Stomach smooth muscle (tissue), 2 donors: ENCODE measurements around the gene CDK5RAP3.
"Not testable (repeated sequence)": the region's sequence is repeated elsewhere in the genome, so short reads cannot be mapped to it uniquely, and the experiment has no call there.

Experiments
- H3K27ac ChIP-seq: one replicate; pipeline ENCODE4 v1.7.0; 2013; ENCODE audit warnings: mild to moderate bottlenecking, low read length, inconsistent platforms
- H3K27me3 ChIP-seq, 2 donors: one replicate each; pipeline ENCODE4 v1.7.0; 2013; ENCODE audit warnings: low read length in 2 of 2; ENCODE audit not compliant: insufficient read depth in 2 of 2, control insufficient read depth in 1 of 2
- H3K36me3 ChIP-seq, 2 donors: one replicate each; pipeline ENCODE4 v1.7.0; 2013; ENCODE audit warnings: low read length in 2 of 2; ENCODE audit not compliant: control insufficient read depth in 2 of 2, insufficient read depth in 2 of 2
- H3K4me1 ChIP-seq: one replicate; pipeline ENCODE4 v1.7.0; 2013; ENCODE audit warnings: low read length; ENCODE audit not compliant: control insufficient read depth, insufficient read depth
- H3K4me3 ChIP-seq, 2 donors: one replicate each; pipeline ENCODE4 v1.7.0; 2013; ENCODE audit warnings: low read length in 2 of 2
- H3K9ac ChIP-seq, 2 donors: one replicate each; pipeline ENCODE4 v1.7.0; 2013; ENCODE audit warnings: low read length in 2 of 2, mild to moderate bottlenecking in 1 of 2
- H3K9me3 ChIP-seq, 2 donors: one replicate each; pipeline ENCODE4 v1.7.0; 2013; ENCODE audit warnings: low read length in 2 of 2; ENCODE audit not compliant: control insufficient read depth in 2 of 2
- donor health status: healthy.
- donor health status: Pancreatic carcinoma.

The CDK5RAP3 gene, protein sequence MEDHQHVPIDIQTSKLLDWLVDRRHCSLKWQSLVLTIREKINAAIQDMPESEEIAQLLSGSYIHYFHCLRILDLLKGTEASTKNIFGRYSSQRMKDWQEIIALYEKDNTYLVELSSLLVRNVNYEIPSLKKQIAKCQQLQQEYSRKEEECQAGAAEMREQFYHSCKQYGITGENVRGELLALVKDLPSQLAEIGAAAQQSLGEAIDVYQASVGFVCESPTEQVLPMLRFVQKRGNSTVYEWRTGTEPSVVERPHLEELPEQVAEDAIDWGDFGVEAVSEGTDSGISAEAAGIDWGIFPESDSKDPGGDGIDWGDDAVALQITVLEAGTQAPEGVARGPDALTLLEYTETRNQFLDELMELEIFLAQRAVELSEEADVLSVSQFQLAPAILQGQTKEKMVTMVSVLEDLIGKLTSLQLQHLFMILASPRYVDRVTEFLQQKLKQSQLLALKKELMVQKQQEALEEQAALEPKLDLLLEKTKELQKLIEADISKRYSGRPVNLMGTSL

DNA sequence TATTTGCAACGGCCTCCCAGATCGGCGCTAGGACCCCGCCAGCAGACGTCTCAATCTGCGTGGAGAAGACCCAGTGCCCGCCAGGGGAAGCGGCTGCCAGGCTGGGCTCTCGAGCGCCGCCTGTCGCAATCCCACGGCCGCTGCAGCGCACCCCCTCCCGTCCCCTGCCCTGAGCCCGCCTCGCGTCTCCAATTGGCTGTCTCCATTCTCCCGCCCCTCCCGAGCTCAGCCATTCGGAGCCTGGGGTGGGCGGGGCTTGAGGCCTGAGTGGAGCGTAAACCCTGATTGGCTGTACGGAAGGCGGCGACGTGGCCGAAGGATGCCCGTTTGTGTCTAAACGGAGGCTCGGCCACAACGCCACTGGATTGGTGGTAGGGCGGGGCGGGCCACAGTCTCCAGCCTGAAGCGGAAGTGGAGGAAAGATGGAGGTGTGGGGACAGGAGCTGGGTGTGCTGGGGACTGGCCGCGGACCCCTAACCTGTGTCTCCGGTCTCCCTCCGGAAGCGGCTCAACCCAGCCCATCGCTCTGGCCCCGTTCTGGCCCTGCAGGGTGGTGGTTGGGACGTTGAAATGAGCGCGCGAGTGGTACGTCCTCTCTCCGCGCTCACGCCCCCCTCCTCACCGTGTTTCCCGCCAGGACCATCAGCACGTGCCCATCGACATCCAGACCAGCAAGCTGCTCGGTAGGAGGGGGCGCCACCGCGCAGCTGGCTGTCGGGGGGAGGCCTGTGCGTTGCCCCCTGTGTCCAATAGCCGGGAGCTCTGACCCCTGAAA lies at the start of gene CDK5RAP3:
TSS of gene CDK5RAP3 (plus strand) at position 389 of the 775 bp plus-strand sequence. CDS start at position 423, 34 bp downstream.
- Histone ChIP-seq H3K4me3 (peak within 1 kb of the TSS; percentile 84 to 98), H3K27me3 (peaks cover 0 to 2% of the 10 kb centered on the region in 2 donors), H3K27ac (peak within 1 kb of the TSS; percentile 64), H3K4me1 (peaks cover 15% of the 10 kb centered on the region), H3K9ac (peak within 1 kb of the TSS; percentile 81 to 86), H3K9me3 (no peaks in the 10 kb centered on the region), H3K36me3 (peaks cover 12 to 18% of the 10 kb centered on the region in 2 donors)

DNA sequence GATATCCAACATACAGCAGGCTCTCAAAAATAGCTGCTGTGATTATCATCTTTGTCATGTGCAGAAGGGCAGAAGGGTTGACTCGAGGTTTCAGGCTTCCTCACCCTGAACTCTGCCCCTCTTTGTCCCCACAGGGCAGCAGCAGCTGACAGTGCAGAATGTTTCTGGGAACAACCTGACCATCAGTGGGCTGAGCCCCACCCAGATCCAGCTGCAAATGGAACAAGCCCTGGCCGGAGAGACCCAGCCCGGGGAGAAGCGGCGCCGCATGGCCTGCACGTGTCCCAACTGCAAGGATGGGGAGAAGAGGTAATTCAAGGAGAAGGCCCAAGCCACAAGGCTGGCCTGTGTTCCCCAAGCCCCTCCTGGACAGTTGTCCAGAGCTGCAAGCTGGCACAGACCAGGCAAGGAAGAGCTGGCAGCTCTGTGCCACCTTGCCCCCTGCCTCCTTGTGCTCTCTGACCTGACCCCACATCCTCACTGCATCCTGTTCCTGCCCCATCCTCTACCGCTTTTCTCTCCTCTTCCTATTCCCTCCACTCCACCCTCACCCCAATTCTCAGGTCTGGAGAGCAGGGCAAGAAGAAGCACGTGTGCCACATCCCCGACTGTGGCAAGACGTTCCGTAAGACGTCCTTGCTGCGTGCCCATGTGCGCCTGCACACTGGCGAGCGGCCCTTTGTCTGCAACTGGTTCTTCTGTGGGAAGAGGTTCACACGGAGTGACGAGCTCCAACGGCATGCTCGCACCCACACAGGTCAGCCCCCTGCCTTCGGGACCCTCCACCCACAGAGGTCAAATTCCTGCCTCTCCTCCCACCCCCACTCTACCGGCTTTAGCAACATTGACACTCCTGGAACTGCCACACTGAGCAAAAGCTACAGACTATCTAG lies 45.9 kb upstream of the CDK5RAP3 start:
- H3K4me1 ChIP-seq, result peaks cover 4% of the 10 kb centered on the region
- peaks cover 14 to 41% of the 10 kb centered on the region in 2 donors for H3K36me3 ChIP-seq
- H3K4me3 ChIP-seq, result no peak overlapping the region
- no peaks in the 10 kb centered on the region for H3K9me3 ChIP-seq
- H3K27ac ChIP-seq, result no peak overlapping the region
- no peak overlapping the region for H3K9ac ChIP-seq
- H3K27me3 ChIP-seq, result no peaks in the 10 kb centered on the region

DNA sequence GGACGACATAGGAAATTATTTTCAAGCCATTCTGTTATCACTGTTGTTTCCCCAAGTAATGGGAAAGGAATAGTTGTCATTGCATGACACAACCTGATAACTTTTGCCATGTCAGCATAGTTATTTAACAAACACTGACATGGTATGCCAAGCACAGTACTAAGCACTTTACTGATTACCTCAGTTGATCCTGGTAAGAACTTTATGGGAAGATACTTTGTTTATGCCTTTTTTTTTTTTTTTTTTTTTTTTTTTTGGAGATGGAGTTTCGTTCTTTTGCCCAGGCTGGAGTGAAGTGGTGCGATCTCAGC lies 45.3 kb upstream of the CDK5RAP3 start:
- H3K36me3 ChIP-seq, result peaks cover 15 to 42% of the 10 kb centered on the region in 2 donors
- no peaks in the 10 kb centered on the region for H3K27me3 ChIP-seq
- no peak overlapping the region for H3K4me3 ChIP-seq
- H3K9me3 ChIP-seq, result no peaks in the 10 kb centered on the region
- peaks cover 6% of the 10 kb centered on the region for H3K4me1 ChIP-seq
- no peak overlapping the region for H3K9ac ChIP-seq
- H3K27ac ChIP-seq, result no peak overlapping the region

DNA sequence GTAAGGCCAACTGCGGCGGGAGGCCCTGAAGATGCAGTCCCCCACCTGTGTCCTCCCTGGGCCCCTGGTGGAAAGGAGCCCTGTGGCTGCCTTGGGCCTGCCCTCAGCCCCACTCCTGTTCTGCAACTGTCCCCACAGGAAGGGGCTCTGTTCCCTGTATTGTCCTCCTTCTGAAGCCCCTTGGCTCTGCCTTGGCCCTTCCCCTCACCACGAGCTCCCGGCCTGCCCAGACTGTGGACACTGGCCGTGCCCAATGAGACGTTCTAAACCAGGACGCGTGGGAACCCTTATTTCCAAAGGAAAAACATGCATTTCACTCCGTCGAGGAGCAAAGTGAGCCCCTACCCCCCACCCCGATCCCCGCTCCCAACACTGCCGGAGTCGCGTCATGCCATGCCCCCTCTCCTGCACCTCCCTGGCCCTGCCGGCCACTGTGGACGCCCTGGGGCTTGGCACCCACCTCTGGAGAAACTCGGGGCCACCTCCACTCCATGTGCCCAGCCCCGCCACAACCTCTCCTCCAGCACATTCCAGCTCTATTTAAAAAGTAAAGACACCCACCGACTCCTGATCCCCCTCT lies 43.0 kb upstream of the CDK5RAP3 start:
- H3K4me3 ChIP-seq, result no peak overlapping the region
- no peak overlapping the region for H3K27ac ChIP-seq
- peaks cover 6% of the 10 kb centered on the region for H3K4me1 ChIP-seq
- H3K36me3 ChIP-seq, result peaks cover 15 to 37% of the 10 kb centered on the region in 2 donors
- H3K9ac ChIP-seq, result no peak overlapping the region
- H3K9me3 ChIP-seq, result no peaks in the 10 kb centered on the region
- no peaks in the 10 kb centered on the region for H3K27me3 ChIP-seq

DNA sequence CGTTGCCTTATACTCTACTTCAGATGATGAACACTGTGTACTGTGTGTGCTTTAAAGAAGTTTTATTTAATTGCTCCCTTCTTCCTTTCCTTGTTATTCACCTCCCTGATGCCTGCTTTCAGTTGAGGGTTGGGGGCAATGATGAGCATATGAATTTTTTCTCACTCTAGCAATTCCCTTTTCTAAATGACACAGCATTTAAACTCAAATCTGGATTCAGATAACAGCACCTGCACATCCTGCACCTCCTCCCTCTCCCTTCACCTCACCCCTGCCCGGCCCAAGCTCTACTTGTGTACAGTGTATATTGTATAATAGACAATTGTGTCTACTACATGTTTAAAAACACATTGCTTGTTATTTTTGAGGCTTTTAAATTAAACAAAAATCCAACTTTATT lies 42.5 kb upstream of the CDK5RAP3 start:
- H3K4me1 ChIP-seq, result peaks cover 6% of the 10 kb centered on the region
- no peaks in the 10 kb centered on the region for H3K9me3 ChIP-seq
- H3K36me3 ChIP-seq, result peaks cover 12 to 32% of the 10 kb centered on the region in 2 donors
- no peak overlapping the region for H3K27ac ChIP-seq
- no peak overlapping the region for H3K4me3 ChIP-seq
- H3K27me3 ChIP-seq, result no peaks in the 10 kb centered on the region
- H3K9ac ChIP-seq, result no peak overlapping the region

DNA sequence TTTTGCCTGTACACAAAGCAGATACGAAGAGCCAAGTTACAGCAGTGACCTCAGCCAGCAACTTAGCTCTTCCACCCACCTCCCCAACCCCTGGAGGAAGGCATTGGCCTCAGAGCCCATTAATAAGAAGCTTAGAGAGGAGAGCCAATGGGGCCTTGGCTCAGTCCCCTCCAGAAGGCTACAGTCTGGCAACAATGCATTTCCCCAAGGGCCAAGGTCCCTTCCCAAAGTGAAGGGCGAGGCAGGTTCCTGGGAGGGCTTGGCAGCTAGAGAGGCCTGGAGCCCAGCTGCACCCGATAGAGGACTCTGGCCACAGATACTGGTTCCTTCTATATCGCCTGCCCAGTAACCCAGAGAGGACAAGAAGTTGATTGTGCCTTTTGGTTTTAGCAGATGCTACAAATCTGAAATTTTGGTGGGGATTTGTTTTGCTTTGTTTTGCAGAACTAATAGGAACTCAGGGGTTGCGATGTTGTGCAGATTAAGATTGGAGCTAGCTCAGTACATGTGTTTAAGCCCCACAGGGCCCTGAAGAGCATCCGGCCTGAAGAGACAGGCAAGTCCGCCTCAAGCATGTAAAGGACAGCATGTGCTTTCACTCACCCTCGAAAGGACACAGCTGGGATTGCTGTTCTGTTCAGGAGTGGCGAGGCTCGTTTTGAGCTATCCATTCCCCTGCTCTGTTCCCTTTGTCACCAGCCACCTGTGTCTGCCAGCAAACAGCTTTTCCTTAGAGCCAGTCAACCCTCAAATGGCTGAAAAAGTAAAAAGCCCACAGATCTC lies 41.5 kb upstream of the CDK5RAP3 start:
- Histone ChIP-seq H3K9me3 (no peaks in the 10 kb centered on the region), H3K27ac (peak overlapping the region; percentile 31), H3K4me3 (no peak overlapping the region), H3K9ac (no peak overlapping the region), H3K36me3 (peaks cover 12 to 25% of the 10 kb centered on the region in 2 donors), H3K4me1 (peaks cover 6% of the 10 kb centered on the region), H3K27me3 (no peaks in the 10 kb centered on the region)

DNA sequence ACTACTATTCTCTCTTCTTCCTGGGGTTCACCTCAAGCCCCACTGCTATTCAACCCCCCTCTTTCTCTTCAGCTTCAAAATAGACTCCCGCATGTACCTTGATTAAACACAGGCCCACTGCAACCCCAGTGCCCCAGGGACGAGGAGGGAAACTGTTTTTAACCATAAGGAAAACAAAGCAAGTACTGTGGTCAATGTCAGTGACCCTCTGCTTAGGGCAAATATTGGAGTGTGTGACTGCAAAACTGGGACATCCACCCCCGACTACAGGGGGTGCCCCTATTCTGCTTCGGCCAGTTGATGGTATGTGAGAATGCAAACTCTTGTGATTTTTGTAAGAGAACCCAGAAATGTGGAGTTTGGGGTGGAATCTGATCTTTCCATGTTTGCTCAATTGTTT lies 39.1 kb upstream of the CDK5RAP3 start:
- Histone ChIP-seq H3K36me3 (peaks cover 3 to 9% of the 10 kb centered on the region in 2 donors), H3K27me3 (no peaks in the 10 kb centered on the region), H3K9ac (no peak overlapping the region), H3K4me3 (no peak overlapping the region), H3K27ac (no peak overlapping the region), H3K9me3 (no peaks in the 10 kb centered on the region), H3K4me1 (peaks cover 6% of the 10 kb centered on the region)

DNA sequence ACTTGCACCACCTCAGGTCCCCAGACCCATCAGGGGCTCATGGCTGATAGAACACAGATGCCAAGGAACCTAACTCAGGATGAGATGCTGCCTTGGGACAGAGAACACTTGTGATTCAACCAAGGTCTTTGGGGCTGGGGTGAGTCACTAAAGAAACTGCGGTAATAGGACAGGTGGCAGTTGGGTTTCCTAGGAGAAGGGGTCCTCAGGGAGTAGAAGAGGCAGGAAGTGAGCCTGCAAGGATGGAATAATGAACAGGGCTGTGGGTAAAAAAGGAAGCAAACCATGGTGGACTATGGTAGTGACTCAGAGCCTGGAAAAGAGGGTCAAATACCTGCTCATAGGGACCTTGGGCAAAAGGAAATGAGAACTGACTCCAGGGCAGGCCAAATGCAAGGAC lies 36.1 kb upstream of the CDK5RAP3 start:
- H3K9ac ChIP-seq, result no peak overlapping the region
- no peak overlapping the region for H3K27ac ChIP-seq
- peaks cover 2% of the 10 kb centered on the region for H3K4me1 ChIP-seq
- H3K36me3 ChIP-seq, result peaks cover 2 to 3% of the 10 kb centered on the region in 2 donors
- no peak overlapping the region for H3K4me3 ChIP-seq
- no peaks in the 10 kb centered on the region for H3K9me3 ChIP-seq
- no peaks in the 10 kb centered on the region for H3K27me3 ChIP-seq

DNA sequence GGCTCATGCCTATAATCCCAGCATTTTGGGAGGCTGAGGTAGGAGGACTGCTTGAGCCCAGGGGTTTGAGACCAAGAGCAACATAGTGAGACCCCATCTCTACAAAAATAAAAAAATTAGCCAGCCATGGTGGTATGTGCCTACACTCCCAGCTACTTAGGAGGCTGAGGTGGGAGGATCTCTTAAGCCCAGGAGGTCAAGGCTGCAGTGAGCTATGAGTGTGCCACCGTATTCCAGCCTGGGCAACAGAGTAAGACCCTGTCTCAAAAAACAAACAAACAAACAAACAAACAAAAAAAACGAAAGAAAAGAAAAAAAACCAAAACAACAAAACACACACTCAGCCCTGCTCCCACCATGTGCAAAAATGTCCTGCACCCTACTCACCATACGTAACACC lies 35.4 kb upstream of the CDK5RAP3 start:
- H3K27me3 ChIP-seq, H3K27ac ChIP-seq, H3K4me1 ChIP-seq, H3K9me3 ChIP-seq, H3K9ac ChIP-seq, H3K36me3 ChIP-seq, H3K4me3 ChIP-seq: not testable (repeated sequence)
